HCEC 1CT (cell line): ENCODE data around the gene CEL.
"Not testable (repeated sequence)": the region's sequence is repeated elsewhere in the genome, so short reads cannot be mapped to it uniquely, and the experiment has no call there.

Source experiments
- DNase-seq: peaks from one replicate; pipeline ENCODE4 v3.0.0-alpha.2; 2017

The CEL gene

DNA sequence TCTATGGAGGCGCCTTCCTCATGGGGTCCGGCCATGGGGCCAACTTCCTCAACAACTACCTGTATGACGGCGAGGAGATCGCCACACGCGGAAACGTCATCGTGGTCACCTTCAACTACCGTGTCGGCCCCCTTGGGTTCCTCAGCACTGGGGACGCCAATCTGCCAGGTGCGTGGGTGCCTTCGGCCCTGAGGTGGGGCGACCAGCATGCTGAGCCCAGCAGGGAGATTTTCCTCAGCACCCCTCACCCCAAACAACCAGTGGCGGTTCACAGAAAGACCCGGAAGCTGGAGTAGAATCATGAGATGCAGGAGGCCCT, 3.2 kb downstream of the CEL start:
- DNase-seq = no peak

DNA sequence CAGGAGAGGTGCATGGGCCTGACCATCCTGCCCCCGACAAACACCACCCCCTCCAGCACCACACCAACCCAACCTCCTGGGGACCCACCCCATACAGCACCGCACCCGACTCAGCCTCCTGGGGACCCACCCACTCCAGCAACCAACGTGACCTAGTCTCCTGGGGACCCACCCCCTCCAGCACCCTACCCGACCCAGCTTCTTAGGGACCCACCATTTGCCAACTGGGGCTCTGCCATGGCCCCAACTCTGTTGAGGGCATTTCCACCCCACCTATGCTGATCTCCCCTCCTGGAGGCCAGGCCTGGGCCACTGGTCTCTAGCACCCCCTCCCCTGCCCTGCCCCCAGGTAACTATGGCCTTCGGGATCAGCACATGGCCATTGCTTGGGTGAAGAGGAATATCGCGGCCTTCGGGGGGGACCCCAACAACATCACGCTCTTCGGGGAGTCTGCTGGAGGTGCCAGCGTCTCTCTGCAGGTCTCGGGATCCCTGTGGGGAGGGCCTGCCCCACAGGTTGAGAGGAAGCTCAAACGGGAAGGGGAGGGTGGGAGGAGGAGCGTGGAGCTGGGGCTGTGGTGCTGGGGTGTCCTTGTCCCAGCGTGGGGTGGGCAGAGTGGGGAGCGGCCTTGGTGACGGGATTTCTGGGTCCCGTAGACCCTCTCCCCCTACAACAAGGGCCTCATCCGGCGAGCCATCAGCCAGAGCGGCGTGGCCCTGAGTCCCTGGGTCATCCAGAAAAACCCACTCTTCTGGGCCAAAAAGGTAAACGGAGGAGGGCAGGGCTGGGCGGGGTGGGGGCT, 4.6 kb downstream of the CEL start:
- no peak for DNase-seq

GRCh38 chr9:133067006-133067405, 5.2 kb downstream of the CEL start:
- no peak for DNase-seq

- no peak for DNase-seq
Observed at GRCh38 chr9:133067813-133068212, 6.0 kb downstream of the CEL start.

DNA sequence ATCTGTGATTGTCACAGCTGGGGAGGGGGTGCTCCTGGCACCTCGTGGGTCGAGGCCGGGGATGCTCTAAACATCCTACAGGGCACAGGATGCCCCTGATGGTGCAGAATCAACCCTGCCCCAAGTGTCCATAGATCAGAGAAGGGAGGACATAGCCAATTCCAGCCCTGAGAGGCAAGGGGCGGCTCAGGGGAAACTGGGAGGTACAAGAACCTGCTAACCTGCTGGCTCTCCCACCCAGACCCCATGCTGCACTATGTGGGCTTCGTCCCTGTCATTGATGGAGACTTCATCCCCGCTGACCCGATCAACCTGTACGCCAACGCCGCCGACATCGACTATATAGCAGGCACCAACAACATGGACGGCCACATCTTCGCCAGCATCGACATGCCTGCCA, 6.7 kb downstream of the CEL start:
- not testable (repeated sequence) for DNase-seq

DNA sequence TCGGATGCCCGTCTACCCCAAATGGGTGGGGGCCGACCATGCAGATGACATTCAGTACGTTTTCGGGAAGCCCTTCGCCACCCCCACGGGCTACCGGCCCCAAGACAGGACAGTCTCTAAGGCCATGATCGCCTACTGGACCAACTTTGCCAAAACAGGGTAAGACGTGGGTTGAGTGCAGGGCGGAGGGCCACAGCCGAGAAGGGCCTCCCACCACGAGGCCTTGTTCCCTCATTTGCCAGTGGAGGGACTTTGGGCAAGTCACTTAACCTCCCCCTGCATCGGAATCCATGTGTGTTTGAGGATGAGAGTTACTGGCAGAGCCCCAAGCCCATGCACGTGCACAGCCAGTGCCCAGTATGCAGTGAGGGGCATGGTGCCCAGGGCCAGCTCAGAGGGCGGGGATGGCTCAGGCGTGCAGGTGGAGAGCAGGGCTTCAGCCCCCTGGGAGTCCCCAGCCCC, 8.8 kb downstream of the CEL start:
- DNase-seq = not testable (repeated sequence)

DNA sequence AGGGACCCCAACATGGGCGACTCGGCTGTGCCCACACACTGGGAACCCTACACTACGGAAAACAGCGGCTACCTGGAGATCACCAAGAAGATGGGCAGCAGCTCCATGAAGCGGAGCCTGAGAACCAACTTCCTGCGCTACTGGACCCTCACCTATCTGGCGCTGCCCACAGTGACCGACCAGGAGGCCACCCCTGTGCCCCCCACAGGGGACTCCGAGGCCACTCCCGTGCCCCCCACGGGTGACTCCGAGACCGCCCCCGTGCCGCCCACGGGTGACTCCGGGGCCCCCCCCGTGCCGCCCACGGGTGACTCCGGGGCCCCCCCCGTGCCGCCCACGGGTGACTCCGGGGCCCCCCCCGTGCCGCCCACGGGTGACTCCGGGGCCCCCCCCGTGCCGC, 9.2 kb downstream of the CEL start:
- not testable (repeated sequence) for DNase-seq

DNA sequence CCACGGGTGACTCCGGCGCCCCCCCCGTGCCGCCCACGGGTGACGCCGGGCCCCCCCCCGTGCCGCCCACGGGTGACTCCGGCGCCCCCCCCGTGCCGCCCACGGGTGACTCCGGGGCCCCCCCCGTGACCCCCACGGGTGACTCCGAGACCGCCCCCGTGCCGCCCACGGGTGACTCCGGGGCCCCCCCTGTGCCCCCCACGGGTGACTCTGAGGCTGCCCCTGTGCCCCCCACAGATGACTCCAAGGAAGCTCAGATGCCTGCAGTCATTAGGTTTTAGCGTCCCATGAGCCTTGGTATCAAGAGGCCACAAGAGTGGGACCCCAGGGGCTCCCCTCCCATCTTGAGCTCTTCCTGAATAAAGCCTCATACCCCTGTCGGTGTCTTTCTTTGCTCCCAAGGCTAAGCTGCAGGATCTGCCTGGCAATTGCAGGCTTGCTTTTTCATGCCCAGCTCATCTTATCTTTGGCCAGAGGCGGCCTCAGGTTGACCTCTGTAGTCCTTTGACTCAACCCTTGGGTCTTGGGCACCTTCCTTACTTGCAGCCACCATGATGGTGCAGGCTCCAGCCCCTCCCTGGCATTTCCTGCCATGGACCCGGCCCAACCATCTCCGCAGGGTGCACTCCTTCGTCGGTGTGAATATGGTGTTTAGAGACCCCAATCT, 9.8 kb downstream of the CEL start:
- DNase-seq = no peak

- DNase-seq = not testable (repeated sequence)
Observed at GRCh38 chr9:133072210-133072609, 10.4 kb downstream of the CEL start.

- no peak for DNase-seq
Observed at GRCh38 chr9:133073086-133074014, 11.6 kb downstream of the CEL start.

DNA sequence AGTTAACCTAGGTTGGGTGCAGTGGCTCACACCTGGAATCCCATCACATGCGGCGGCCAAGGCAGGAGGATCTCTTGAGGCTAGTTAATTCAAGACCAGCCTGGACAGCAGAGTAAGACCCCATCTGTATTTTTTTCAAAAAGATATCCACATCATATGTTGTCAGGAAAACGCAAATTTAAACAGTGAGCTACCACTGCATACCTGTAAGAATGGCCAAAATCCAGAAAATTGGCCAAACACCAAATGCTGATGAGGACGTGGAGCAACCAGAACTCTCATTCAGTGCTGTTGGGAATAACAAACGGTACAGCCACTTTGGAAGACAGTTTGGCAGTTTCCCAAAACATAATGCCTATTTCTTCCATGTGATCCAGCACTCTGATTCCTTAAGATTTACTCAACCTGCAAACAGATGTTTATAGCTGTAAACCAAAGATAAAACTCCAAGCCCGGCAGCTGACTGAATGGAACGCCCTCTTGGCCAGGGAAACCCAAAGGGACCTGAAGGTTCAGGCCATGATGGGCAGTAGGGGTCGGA, 12.4 kb downstream of the CEL start:
- DNase-seq = peak; percentile 76

DNA sequence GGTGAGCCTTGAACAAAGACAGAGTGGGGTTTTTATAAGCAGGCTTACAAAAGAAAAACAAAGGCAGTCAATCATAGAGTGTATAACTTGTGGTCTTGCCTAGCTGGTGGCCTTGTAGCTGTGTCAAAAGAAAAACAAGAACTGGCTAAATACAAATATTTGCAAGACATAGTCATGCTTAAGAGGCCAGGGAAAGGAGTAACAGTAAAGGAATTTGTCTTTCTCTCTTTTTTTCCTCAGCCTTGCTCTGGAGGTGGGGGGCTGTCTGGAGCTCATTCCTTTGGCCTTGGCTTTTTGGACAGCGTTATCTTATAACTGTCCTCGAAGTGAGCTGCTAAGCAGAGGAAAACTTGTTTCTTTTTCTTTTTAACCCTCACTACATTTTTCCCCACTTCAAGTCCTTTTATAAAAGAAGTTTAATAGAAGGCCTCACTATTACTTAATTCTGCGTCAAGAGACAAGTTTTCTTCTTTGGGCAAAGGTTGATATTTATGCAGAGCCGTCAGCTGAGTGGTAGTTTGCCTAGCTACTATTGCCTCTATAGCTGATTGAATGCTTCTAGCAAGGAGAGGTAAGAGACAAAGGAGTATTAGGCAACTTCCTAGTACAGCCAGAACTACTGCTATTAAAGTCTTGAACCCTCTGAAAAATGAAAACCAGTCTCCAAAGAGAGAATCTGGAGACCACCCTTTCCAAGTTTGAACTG, 14.3 kb downstream of the CEL start:
- peak; percentile 83 for DNase-seq

GRCh38 chr9:133076691-133077090, 14.9 kb downstream of the CEL start:
- DNase-seq = no peak

GRCh38 chr9:133078486-133078885, 16.7 kb downstream of the CEL start:
- no peak for DNase-seq

DNA sequence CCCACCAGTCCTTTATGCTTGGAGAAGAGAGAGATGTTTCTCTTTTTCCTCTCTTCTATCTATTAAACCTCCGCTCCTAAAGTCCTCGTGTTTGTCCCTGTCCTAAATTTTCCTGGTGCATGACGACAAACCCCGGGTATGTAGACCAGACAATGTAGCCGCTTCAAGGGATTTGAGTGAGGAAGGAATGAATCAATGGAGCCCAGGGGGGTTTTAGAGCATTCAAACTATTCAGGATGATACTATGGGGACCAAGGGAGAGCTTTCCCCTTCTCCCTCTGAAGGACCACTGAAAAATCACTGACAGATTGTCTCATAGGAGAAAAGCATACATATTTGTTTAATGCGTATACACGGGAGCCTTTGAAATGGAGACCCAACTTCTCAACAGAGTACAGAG, 18.4 kb downstream of the CEL start:
- DNase-seq = no peak

GRCh38 chr9:133080786-133081779, 19.3 kb downstream of the CEL start:
- DNase-seq = not testable (repeated sequence)

DNA sequence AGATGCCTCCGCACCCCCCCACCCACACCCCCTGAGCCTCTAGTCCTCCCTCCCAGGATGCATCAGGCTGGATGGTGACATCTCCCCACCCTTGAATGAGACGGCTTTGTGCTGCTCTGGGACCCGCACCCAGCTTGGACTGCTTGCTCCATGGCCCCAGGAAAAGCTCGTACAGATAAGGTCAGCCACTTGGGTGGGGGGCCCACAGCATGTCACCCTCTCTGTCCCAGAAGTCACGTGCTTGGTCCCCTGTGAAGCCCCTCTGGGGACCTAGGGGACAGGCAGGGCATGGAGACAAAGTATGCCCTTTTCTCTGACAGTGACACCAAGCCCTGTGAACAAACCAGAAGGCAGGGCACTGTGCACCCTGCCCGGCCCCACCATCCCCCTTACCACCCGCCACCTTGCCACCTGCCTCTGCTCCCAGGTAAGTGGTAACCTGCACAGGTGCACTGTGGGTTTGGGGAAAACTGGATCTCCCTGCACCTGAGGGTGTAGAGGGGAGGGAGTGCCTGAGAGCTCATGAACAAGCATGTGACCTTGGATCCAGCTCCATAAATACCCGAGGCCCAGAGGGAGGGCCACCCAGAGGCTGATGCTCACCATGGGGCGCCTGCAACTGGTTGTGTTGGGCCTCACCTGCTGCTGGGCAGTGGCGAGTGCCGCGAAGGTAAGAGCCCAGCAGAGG, 20.3 kb downstream of the CEL start:
- not testable (repeated sequence) for DNase-seq

DNA sequence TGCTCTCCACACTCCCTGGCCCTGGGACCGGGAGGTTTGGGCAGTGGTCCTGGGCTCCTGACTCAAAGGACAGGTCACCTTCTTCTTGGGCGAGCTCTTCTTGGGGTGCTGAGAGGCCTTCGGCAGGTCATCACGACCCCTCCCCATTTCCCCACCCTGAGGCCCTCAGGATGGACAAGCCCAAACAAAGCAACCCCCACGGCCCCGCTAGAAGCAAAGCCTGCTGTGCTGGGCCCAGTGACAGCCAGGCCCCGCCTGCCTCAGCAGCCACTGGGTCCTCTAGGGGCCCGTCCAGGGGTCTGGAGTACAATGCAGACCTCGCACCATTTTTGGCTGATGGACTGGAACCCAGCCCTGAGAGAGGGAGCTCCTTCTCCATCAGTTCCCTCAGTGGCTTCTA, 21.9 kb downstream of the CEL start:
- not testable (repeated sequence) for DNase-seq

DNA sequence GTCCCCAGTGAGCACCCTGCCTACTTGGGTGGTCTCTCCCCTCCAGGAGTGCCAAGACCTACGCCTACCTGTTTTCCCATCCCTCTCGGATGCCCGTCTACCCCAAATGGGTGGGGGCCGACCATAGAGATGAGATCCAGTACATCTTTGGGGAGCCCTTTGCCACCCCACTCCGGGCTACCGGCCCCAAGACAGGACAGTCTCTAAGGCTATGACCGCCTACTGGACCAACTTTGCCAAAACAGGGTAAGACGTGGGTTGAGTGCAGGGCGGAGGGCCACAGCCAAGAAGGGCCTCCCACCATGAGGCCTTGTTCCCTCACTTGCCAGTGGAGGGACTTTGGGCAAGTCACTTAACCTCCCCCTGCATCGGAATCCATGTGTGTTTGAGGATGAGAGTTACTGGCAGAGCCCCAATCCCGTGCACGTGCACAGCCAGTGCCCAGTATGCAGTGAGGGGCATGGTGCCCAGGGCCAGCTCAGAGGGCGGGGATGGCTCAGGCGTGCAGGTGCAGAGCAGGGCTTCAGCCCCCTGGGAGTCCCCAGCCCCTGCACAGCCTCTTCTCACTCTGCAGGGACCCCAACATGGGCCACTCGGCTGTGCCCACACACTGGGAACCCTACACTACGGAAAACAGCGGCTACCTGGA, 24.6 kb downstream of the CEL start:
- DNase-seq = not testable (repeated sequence)

- no peak for DNase-seq
Observed at GRCh38 chr9:133086894-133087293, 25.1 kb downstream of the CEL start.
